HPDE6-E6E7 (cell line): ENCODE results near the gene SERPINB7.
"Not testable (repeated sequence)": the region's sequence is repeated elsewhere in the genome, so short reads cannot be mapped to it uniquely, and the experiment has no call there.

Source experiments
- DNase-seq: peaks from one replicate; pipeline ENCODE4 v3.0.0; 2011; ENCODE audit warnings: missing footprints; ENCODE audit errors: extremely low spot score

Gene SERPINB7, protein sequence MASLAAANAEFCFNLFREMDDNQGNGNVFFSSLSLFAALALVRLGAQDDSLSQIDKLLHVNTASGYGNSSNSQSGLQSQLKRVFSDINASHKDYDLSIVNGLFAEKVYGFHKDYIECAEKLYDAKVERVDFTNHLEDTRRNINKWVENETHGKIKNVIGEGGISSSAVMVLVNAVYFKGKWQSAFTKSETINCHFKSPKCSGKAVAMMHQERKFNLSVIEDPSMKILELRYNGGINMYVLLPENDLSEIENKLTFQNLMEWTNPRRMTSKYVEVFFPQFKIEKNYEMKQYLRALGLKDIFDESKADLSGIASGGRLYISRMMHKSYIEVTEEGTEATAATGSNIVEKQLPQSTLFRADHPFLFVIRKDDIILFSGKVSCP

GRCh38 chr18:63775166-63775730, at the start of gene SERPINB7:
SERPINB7 (plus strand) TSS chr18:63775418; CDS start chr18:63782373, 6,955 bp downstream.
- DNase-seq, result peak; percentile 73

DNA sequence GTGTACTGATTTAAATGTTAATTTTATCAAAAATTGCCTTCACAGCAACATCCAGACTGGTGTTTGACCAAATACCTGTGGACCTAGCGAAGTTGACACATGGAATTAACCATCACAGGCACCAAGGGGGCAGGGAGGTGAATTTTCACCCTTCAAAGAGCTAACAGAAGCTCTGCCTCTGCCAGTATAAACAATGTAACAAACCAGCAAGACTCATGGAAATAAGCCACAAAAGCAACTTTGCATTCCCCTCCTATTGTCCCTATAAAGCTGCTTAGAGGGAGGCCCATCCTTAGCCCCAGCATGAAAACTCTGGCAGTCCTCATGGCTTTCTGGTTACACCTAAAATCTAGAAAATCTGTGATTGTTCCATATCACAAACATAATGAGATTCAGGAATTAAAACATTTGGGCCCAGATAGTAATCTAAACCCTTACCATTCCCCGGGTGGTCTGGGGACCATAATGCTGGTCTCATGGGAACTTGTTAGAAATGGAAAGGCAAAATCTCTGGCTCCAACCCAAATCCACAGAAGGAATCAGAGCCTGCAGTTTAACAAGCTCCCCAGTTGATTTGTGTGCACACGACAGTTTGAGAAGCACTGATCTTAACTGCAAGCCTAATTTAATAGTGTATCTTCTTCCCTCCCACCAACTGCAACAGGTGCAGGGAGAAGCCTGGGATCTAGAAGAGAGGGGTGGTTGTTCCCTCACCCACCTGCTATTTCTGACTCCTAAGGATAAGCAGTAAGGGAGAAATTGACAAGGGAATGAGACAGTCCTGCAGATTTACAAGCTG, 49.3 kb upstream of the SERPINB7 start:
- DNase-seq, result no peak

DNA sequence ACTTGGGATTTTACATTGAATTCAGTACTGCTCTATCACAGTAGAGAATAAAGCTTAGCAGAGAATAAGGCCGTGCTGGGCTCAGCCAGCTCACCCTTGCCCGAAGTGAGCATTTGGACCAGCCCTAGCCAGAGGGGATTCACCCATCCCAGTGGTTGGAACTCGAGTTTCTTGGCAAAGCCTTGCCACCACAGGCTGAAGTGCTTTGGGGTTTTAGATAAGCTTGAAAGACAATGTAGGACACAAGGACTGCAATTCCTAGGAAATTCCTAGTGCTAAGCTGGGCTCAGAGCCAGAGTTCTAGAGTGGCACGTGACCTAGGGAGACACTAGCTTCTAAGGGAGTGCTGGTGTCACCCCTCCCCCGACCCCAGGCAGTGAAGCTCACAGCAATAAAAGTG, 44.4 kb upstream of the SERPINB7 start:
- no peak for DNase-seq

DNA sequence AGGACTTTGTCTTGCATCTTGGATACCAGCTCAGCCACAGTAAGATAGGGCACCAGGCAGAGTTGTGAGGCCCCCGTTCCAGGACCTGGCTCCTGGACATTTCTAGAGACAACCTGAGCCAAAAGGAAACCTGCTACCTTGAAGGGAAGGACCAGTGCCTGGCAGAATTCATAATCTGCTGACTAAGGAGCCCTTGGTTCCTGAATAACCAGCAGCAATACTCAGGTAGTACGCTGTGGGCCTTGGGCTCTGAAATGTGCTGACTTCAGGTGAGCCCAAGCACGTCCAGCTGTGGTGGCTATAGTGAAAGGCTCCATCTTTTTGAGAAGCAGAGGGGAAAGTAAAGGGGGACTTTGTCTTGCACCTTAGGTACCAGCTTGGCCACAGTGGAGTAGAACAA, 44.0 kb upstream of the SERPINB7 start:
- DNase-seq, result no peak

DNA sequence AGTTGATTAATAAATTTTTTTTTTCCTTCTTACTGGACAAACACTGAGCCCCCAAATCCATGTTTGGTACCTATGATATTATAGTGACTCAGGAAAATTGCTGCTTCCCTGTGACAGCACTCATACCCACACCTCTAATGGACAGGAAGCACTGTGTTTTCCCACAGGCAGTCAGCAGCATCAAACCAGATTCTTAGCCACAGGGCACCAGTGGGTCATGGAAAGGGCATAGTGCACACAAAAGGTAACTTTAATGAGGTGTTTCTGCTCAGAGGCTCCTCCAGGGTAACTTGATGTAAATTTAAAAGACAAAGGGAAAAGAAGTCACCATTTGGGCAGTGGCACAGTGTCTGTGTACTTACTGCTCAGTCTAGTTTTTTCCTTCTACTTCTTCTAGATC, 38.3 kb upstream of the SERPINB7 start:
- peak; percentile 80 for DNase-seq

GRCh38 chr18:63741769-63742168, 33.4 kb upstream of the SERPINB7 start:
- DNase-seq, result peak; percentile 15

DNA sequence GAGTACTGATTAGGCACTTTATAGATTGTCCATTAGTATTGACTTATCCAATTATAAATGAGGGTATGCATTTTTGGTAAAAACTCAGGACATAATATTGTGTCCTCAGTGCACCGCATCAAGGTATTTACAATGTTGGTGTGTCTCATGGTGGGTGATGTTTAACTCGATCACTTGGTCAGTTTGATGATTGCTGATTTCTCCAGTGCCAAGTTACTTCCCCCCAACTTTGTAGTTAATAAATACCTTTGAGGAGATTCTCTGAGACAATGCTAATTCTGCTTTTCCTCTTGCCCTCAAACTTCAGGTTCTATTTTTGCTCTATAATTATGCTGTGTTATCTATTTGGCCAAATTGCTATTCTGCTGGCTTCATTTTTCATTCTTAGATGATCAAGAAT, 28.2 kb upstream of the SERPINB7 start:
- no peak for DNase-seq

DNA sequence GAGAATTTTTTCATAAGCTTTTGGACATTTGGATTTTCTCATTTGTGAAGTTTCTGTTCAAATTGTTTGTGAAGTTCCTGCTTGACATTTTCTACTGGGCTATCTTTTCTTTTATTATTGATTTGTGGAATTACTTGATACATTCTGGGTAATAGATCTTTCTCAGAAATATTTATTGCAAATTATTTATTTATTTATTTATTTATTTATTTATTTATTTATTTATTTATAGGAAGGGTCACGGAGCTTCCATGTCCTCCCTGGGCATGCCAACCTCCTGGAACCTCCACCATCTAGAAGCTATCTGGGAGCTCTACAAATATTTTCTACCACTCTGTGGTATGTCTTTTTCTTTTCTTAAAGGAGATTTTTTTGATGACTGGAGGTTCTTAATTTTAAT, 25.7 kb upstream of the SERPINB7 start:
- no peak for DNase-seq

DNA sequence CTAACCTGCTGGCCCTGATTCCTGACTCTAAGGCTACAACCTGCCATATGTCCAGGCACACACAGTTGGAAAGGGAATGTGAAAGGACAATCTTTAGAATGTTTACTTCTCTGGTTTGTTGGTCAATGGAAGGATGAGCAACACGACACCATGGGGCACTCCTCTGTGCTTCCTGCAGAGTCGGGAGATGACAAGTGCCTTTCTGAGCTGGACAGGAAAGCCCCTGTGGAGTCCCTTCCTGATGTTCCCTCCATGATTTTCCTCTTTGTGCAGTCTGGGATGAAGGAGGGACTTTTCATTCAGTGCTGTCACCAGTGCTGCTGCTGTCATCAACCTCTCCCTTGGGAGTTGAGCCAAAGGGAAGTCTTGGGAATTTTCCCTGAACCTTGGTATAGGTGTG, 22.6 kb upstream of the SERPINB7 start:
- DNase-seq, result no peak

- DNase-seq, result no peak
Observed at GRCh38 chr18:63753676-63754075, 21.5 kb upstream of the SERPINB7 start.

DNA sequence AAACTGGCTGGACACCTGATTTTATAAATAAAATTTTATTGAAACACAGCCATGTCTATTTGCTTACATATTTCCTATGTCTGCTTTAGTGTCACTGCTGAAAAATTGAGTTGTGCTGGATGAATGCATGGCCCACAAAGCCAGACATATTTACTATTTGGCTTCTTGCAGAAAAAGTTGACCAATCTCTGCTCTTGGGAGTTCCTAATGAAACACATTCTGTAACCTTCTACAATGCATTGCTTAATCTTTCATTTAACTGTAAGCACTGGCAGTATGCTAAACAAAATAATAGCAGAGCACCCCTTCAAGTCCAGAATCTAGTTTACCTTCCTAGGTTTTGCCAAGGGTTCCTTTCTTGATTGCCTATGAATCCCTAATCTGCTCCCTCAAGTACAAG, 17.7 kb upstream of the SERPINB7 start:
- no peak for DNase-seq

GRCh38 chr18:63758615-63759240, 16.5 kb upstream of the SERPINB7 start:
- no peak for DNase-seq

- not testable (repeated sequence) for DNase-seq
Observed at GRCh38 chr18:63759786-63760185, 15.4 kb upstream of the SERPINB7 start.

DNA sequence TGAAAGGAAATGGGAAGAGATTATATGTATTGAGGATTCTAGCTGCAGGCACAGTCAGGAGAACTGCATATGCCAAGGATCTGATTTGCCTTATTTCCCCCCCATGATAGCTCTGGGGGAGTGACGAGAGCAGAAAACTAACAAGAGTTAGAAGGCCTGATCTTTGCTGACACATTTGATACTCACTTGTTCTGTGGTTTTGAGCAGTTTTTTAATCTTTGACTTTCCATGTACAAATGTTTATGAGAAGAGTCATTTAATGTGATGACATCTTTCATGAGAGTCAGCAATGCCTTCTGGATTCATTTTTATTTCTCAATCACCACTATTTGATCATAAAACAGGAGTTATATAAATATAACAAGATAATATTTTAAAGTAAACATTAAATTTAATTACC, 12.7 kb upstream of the SERPINB7 start:
- no peak for DNase-seq

DNA sequence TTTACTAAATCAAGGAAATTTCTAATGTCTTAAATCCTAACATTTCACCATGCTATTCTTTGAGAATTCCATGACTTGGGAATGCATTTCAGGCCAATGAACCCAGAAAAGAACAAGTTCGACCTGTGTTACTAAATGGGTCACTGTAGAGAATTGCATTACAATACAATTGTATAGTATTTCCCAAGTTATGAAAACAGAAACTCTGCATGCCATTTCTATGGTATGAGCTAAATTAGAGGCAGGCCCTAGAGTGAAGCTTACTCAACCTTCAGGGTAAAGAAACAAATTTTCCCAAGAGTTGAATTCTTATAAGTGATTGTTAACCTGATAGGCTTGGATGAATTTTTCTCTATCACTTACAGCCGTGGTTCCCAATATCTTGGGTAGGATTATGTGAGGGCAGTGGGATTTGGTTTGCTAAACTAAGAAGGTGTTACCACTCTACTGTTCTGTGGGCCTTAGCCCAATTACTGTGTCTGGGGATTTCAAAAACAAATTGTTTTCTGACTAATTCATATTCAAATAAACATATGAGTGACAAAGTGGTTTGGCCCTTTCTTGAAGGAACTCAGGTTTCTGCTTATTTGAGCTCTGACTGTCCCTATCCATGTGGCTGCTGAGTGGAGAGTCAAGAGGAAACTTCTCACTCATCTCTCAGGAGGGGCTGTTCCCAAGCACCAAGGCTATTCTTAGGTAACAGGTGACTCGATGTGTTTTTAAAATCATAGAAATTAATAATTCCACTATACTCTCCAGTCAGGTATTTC, 11.2 kb upstream of the SERPINB7 start:
- no peak for DNase-seq

DNA sequence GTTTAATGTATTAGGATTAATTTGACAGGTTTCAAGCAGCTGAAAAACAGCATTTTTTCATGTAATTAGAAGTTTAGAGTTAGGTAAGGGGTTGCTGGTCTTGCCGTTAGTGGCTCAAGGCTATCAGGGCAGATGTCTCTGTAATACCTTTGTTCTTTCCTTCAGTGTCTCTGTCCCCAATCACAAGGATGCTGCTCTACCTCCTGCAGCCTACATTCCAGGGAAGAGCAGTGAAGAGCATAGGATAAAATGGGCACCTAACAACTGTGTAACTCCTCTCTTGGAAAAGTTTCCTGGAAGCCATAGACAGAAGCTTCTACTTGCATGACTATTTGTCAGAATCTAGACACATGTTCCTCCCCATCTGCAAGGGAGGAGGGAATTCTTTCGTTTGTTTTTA, 9.4 kb upstream of the SERPINB7 start:
- no peak for DNase-seq

- no peak for DNase-seq
Observed at GRCh38 chr18:63773551-63773950, 1.7 kb upstream of the SERPINB7 start.

- DNase-seq, result no peak
Observed at GRCh38 chr18:63774511-63774910, 707 bp upstream of the SERPINB7 start.

DNA sequence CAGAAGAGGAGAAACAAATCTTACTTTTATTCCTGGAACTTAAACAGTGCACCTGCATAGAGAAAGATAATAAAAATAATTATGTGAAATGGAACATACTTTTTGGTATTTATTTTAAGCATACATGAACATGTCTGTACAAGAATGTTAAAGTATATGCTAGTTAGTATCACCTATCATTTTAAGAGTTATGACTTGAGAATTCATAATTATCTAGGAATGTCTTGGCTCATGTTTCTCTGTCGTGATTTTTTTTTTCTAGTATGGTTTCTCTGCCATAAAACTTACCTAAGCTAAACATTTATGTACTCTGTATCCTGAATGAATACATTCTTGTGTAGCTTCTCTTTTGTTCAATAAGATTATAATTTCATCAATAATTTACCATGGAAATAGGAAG, 4.2 kb downstream of the SERPINB7 start:
- DNase-seq, result no peak

DNA sequence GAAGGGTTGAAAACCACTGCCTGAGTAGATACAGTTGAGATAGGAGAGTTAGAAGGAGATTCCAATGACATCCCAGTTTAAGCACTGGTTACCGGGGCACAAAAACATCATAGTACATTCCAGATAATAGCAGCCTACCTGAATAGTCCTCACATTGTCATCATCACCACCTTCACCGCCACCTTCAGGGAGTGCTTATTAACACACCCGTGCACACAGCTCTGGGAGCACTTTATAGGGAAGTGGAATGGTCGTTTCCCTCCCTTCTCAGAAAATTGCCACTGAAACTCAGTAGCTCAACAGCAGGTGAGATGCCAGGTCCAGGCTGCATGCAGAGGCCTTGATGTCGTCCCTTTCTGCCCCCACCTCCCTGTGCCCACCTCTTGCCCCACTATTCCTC, 8.2 kb downstream of the SERPINB7 start:
- peak; percentile 27 for DNase-seq

DNA sequence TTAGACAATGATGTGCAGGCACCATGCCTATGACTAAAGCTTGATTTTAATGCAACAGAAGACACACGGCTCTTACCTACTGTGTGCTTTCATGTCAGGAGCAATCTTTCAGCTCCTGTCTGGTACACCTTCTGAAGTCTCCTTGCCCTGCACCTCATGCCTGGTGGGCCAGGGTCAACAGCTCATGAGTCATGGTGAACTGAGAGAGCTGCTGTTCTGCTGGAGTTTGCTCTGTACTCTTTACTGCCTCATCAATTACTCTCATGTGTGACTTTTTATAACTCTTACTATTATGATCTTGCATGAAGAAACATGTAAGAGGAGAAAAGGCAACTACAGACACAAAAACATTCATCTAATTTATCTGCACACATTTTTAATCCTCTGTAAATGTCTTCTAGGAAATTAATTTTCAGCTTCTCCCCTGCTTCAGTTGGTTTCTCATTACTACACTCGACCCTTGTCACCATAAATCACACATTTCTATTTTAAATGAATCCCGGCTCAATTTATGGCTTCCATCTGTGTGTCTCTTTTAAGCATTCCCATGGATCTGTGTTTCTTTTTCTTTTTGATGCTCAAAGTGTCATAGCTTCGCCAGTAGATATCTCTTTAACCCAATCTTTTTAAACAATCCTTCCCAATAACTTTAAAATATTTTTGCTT, 9.7 kb downstream of the SERPINB7 start:
- no peak for DNase-seq
